Measurements from ENCODE around the gene OR12D3.

OR12D3 gene

GRCh38 chr6:29375191-29375590, at the start of gene OR12D3:
TSS of gene OR12D3 (minus strand) at chr6:29375291. CDS start at chr6:29375287, 4 bp downstream.
- no peak for DNase-seq (ENCODE audit: low read depth)
- no peak within 1 kb of the TSS for H3K4me3 ChIP-seq (ENCODE audit: low read depth, low read length)

GRCh38 chr6:29424575-29424974, 49.5 kb upstream of the OR12D3 start:
- TF ChIP-seq CTCF (IDR thresholded peaks at IDR 0.05; ENCODE audit: insufficient read depth, low read depth, low read length, missing control alignments): no peak

More at GRCh38 chr6:29375191-29375590, at the start of gene OR12D3:
- TF ChIP-seq CTCF (IDR thresholded peaks at IDR 0.05; ENCODE audit: insufficient read depth, low read depth, low read length, missing control alignments): no peak

GRCh38 chr6:29424168-29424567, 49.1 kb upstream of the OR12D3 start:
- no peak overlapping the region for H3K4me3 ChIP-seq (ENCODE audit: low read depth, low read length)
- TF ChIP-seq CTCF (IDR thresholded peaks at IDR 0.05; ENCODE audit: insufficient read depth, low read depth, low read length, missing control alignments): no peak
- no peak for DNase-seq (ENCODE audit: low read depth)

More at GRCh38 chr6:29424575-29424974, 49.5 kb upstream of the OR12D3 start:
- H3K4me3 ChIP-seq (ENCODE audit: low read depth, low read length): no peak overlapping the region
- no peak for DNase-seq (ENCODE audit: low read depth)

GRCh38 chr6:29419516-29419915, 44.4 kb upstream of the OR12D3 start:
- no peak for TF ChIP-seq CTCF (IDR thresholded peaks at IDR 0.05; ENCODE audit: insufficient read depth, low read depth, low read length, missing control alignments)
- no peak overlapping the region for H3K4me3 ChIP-seq (ENCODE audit: low read depth, low read length)
- no peak for DNase-seq (ENCODE audit: low read depth)

GRCh38 chr6:29414588-29414987, 39.5 kb upstream of the OR12D3 start, which contains the start of gene OR12D1:
TSS of gene OR12D1 (plus strand) at chr6:29414928.
- no peak for DNase-seq (ENCODE audit: low read depth)
- no peak within 1 kb of the TSS for H3K4me3 ChIP-seq (ENCODE audit: low read depth, low read length)
- TF ChIP-seq CTCF (IDR thresholded peaks at IDR 0.05; ENCODE audit: insufficient read depth, low read depth, low read length, missing control alignments): no peak

GRCh38 chr6:29403801-29404200, 28.7 kb upstream of the OR12D3 start:
- H3K4me3 ChIP-seq (ENCODE audit: low read depth, low read length): no peak overlapping the region
- no peak for TF ChIP-seq CTCF (IDR thresholded peaks at IDR 0.05; ENCODE audit: insufficient read depth, low read depth, low read length, missing control alignments)
- no peak for DNase-seq (ENCODE audit: low read depth)

GRCh38 chr6:29399525-29399924, 24.4 kb upstream of the OR12D3 start:
- H3K4me3 ChIP-seq (ENCODE audit: low read depth, low read length): no peak overlapping the region
- no peak for TF ChIP-seq CTCF (IDR thresholded peaks at IDR 0.05; ENCODE audit: insufficient read depth, low read depth, low read length, missing control alignments)
- DNase-seq (ENCODE audit: low read depth): no peak
